MM.1S (cell line): ENCODE measurements around the gene PDE10A.

ENCODE experiments used
- CTCF ChIP-seq: fragments of 300-600 bp; sonication (generic); IDR thresholded peaks from 2 replicates; pipeline ENCODE4 v1.5.1; 2016; ENCODE audit warnings: antibody characterized with exemption, low read length, mixed read lengths
- EZH2phosphoT487 ChIP-seq: fragments of 300-600 bp; sonication (generic); IDR thresholded peaks from 2 replicates; pipeline ENCODE4 v1.6.1; 2018; ENCODE audit warnings: antibody characterized with exemption, low read length

- TF ChIP-seq CTCF: no peak
- no peak for TF ChIP-seq EZH2phosphoT487
These were observed 1.7 kb upstream of the PDE10A start for GRCh38 chr6:165664559-165665383.
